Measurements from ENCODE around the gene CACNA1A.

The CACNA1A gene

DNA sequence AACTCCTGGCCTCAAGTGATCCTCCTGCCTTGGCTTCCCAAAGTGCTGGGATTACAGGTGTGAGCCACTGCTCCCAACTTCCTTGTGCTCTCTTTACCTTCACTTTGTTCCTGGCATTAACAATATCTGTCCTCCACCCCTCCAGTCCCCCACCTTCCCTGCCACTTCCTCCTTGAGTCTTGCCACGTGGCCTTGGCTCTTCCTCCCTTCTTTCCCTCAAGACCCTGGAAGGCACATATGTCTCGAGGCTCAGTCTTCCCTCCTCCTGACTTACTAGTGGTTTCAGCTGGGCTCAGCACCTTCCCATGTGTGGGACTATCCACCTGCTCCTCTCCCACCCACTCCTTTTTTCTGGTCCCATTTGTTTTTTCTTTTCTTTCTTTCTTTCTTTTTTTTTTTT, 285.4 kb downstream of the CACNA1A start:
- TF ChIP-seq, protein P1, sequence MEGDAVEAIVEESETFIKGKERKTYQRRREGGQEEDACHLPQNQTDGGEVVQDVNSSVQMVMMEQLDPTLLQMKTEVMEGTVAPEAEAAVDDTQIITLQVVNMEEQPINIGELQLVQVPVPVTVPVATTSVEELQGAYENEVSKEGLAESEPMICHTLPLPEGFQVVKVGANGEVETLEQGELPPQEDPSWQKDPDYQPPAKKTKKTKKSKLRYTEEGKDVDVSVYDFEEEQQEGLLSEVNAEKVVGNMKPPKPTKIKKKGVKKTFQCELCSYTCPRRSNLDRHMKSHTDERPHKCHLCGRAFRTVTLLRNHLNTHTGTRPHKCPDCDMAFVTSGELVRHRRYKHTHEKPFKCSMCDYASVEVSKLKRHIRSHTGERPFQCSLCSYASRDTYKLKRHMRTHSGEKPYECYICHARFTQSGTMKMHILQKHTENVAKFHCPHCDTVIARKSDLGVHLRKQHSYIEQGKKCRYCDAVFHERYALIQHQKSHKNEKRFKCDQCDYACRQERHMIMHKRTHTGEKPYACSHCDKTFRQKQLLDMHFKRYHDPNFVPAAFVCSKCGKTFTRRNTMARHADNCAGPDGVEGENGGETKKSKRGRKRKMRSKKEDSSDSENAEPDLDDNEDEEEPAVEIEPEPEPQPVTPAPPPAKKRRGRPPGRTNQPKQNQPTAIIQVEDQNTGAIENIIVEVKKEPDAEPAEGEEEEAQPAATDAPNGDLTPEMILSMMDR (IDR thresholded peaks at IDR 0.05; ENCODE audit: low read depth, low read length) = no peak
- DNase-seq (ENCODE audit: extremely low read depth, low read depth) = no peak

DNA sequence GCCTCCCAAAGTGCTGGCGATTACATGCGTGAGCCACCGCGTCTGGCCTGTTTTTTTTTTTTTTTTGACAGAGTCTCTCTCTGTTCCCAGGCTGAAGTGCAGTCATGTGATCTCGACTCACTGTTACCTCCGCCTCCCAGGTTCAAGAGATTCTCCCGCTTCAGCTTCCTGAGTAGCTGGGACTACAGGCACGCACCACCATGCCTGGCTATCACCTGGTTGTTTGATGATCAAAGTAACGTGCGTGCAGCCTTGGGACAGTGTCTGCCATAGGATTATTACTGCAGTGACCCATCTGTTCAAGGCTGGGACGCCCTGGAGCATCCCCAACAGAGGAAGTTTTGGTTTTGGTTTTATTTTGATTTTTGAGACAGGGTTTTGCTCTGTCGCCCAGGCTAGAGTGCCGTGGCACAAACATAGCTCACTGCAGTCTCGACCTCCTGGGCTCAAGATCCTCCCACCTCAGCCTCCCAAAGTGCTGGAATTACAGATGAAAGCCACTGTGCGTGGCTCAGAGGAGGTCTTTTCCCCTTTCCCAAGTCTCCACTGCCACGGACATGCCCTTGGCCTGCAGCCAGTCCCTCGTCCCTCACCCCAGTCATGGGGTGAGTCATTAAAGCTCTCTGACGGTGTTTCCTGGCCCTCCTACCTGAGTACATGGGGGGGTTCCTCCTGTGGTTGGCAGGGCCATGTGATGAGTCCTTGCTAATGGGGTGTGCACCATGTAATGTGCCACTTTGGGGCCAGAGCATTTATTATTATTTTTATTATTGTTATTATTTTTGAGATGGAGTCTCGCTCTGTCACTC, 290.5 kb downstream of the CACNA1A start:
- DNase-seq (ENCODE audit: extremely low read depth, low read depth) = no peak
- TF ChIP-seq, protein P1 (IDR thresholded peaks at IDR 0.05; ENCODE audit: low read depth, low read length) = no peak

DNA sequence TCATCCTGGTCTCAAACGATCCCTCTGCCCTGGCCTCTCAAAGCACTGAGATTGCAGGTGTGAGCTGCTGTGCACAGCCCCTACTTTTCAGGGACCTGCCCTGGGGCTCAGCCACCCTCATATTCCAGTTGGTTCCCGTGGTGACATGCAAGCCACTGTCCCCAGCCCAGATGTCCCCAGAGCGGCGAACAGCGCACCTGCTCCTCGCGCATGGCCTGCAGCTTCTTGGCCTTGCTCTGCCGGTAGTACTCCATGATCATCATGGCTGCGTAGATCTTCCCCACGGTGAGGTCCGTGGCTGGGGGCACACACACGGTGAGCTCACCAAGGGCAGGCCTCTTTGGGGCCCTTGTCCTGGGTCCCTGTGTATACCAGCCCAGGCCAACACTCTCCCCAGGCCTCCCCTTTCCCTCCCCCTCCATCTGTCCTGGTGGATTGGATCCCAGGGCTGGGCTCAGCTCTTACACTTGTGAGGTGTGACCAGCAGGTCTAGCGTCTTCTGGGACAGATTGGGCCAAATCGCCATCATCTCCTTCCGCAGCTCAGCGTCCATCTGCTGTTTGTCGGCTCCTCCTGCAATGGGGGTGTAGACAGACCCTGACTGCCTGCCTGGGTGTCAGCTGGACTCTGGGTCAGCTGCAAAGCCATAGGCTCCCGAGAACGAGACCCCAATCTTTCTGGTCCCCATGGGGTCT, 292.1 kb downstream of the CACNA1A start:
- DNase-seq (ENCODE audit: extremely low read depth, low read depth) = no peak
- TF ChIP-seq, protein P1 (IDR thresholded peaks at IDR 0.05; ENCODE audit: low read depth, low read length) = no peak

DNA sequence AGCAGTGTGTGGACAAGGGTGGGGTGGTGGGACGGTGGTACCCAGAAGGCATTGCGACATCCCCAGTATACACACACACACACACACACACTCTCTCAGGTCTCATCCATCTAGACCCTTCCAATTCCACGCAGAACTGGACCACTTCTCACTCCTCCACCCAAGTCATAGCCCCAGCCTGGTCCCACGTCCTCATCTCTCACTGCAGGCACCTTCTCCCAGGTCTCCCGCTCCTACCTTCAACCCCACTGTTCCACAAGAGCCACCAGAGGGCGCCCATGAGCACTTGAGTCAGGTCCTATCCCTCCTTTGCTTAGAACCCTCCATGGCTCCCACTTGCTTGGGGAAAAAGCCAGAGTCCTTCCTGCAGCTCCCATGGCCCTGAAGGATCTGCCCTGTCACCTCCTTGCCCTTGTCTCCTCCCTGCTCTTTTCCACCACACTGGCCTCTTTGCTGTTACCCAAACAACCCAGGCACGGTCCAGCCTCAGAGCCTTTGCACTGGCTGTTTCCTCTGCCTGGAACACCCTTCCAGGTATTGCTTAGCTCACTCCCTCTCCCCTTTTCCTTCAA, 293.4 kb downstream of the CACNA1A start:
- TF ChIP-seq, protein P1 (IDR thresholded peaks at IDR 0.05; ENCODE audit: low read depth, low read length) = peak; percentile 53
- DNase-seq (ENCODE audit: extremely low read depth, low read depth) = no peak

DNA sequence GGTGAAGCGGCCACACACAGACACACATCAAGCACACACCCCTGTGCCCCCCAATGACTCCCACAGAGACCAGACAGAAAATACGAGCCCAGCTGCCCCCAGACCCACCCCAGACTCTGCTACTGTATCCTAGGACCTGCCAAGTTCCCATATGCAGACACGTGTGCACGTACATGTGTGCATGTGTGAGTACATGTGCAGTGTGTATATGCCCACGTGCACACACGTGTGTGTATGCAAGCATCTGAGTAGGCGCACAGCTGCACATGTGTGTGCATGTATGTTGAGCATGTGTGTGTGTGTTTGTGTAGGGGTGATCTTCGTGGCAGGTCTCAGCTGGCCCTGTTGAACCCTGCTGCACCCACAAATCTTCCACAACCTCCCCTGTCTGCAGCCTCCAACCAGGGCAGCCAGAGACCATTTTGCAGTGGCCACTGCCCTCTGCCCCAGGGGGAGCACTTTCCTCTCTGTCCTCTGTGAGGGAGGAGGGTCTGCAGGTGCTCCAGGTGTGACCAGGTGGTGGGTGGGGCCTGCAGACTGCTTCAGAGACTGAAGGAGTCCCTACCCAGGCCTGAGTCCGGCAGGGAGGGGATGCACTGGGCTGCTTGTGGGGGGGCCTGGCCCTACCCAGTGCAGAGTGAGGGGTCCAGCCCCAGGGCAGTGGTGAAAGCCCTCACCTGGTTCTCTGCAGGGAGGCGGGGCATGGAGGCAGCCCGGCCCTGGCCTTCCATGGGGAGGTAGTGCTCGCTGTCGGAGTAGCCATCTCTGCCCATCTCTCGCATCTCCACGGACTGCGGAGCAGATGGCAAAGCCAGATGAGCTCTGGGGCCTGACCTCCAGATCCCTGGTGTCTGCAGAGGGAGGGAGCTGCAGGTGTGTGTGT, 294.6 kb downstream of the CACNA1A start:
- no peak for DNase-seq (ENCODE audit: extremely low read depth, low read depth)

DNA sequence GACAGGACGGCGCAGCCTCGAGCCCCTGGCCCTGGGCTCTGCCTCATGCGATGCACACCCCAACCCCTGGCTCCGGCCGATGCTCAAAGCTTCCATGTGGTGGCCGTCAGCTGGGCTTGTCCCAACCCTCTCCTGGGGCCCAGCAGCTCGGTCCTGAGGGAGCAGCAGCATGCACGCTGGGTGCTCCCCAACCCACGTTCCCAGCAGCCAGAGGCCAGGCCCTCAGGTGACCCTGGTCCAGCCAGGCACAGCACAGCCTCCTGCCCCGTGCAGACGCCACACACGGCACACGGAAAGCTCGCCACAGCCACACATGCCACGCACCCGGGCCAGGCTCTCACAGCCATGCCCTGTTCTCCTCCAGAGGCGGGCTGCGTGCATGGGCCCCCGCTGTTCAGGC, 295.3 kb downstream of the CACNA1A start:
- no peak for DNase-seq (ENCODE audit: extremely low read depth, low read depth)

More for the DNA sequence above, 294.6 kb downstream of the CACNA1A start:
- TF ChIP-seq, protein P1 (IDR thresholded peaks at IDR 0.05; ENCODE audit: low read depth, low read length) = no peak

More for the DNA sequence above, 295.3 kb downstream of the CACNA1A start:
- TF ChIP-seq, protein P1 (IDR thresholded peaks at IDR 0.05; ENCODE audit: low read depth, low read length) = no peak

All from AG09319 (cell line).